ENCODE results near the gene KDSR.

Gene KDSR

DNA sequence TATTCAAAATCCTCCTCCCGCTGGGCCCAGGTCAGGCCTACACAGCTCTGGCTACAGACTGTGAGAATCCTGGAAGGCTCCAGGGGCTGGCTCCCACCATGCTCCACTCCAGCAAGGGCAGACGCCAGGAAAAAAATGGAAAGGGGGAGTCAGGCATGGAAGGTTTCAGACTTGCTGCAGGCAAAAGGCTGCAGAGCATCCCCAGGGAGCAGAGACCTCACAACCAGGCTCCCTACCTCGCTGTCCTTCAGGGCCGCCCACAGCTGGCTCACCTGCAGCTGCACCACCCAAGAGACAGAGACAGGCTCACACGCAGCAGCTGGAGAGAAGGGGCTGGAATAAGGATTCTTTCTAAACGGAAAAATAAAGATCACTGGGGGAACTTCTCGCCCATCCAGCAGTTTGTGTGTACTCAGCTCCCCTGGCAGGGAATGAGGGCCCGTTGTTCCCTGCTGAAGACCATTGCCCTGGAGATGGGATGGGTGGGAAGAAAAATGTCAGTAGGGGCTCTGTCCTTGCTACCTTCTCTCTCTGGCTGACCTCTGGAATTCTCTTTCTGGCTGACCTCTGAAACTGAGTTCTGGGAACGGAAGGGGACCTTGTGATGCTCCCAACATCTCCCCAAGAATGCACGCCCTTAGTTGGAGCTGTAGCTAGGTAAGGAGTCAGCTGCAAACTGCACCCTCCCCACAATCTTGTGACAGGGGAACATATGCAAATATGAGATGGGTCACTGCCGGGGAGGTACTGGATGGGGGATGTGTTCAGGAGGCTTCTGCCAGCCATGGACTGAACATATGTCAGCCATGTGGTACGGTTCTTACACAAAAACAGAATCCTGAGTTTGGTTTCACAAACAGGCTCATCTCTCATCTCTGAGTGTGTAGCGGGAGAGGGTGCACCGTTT lies 81.9 kb downstream of the KDSR start:
- DNase-seq (ENCODE audit: low read depth, low spot score): no peak

DNA sequence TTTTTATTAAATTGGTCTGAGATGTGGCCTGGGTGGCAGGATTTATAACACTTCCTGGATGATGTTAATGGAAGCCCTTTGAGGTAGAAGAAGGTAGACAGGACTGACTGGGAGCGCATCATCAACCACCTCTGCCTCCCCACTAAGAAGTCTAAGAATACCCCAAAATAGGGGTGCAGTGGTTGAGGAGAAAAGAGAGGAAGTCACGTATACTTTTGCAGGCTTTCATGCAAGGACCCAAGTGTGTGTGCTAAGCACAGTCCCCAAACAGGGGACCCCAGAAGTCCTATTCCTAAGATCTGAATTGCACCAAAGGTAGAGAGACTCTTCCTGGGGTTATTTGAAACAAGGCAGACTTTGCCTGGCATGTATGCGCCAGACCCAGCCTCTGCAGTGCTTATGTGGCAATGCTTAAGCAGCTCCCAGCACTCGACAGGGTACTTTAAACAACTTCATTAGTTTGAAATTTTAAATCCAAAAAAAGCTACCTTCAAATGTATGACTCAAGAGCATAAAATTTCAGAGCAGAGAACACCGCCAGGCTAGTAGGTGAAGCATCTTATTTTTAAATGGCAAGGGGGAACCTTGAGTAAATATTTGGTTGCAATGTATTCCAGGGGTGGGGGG lies 82.7 kb downstream of the KDSR start:
- no peak for DNase-seq (ENCODE audit: low read depth, low spot score)

DNA sequence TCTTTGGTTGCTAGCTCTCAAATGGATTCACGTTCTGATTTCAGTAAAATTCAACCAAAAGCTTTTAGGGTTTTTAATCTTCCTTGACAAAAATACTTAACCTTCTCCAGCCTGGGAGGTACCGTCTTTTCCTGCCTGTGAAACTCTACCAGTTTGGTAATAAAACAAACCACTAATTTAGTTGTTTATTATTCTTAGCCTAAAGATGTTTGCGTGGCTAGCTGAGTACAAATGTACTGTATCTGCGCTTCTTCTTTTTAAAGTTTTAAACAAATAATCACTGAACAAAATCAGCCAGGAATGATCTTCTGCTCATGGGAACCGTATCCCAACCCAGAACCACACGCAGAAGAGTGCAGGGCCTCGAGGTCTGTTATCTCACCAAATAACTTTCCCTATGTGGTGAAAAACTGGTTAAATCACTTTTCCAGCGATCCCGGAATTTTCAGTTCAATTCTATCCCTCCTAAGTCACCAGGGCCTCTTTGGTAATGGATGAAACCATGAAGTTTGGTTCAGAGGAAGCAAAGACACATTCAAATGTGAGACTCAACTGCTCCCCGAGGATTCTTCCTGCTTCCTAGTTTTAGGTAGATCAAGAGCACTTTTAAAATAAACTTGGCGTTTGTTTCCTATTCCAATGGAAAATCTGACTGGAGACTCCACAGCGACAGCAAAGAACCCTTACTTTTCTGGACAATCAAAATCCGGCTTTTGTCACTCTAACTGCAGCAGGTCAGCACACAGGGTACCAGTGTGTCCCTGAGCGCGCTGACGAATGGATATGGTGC lies 83.5 kb downstream of the KDSR start:
- DNase-seq (ENCODE audit: low read depth, low spot score): no peak

DNA sequence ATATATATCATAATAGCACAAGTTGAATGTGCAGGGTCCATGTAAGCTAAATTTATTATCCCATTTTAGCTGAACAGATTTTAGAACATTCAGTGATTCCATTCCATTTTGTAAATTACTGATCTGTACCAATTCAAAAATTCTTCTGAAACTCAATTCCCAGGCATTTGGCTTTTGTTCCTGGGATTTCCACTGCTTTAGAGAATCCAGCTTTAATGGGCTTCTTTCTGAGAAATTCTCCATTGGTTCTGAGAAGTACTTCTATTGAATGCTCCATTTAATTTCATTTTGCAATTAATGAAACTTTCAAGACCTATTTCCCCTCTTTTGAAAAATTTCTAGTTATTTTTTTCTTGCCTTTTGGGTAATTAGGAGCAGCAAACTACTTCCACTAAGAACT lies 84.2 kb downstream of the KDSR start:
- DNase-seq (ENCODE audit: low read depth, low spot score): no peak
